Immature natural killer cell (primary cell): ENCODE results near the gene PTX4. TPM values are rescaled to one million over a fixed set of nuclear protein-coding genes. Genes with fewer than 3 reads are reported as not detected.
"Not testable (repeated sequence)": the region's sequence is repeated elsewhere in the genome, so short reads cannot be mapped to it uniquely, and the experiment has no call there.

Experiments used
- DNase-seq, 3 donors: peaks; one replicate each; pipeline ENCODE4 v3.0.0; 2022; ENCODE audit warnings: mixed read lengths in 1 of 3
- H3K27ac Mint-ChIP-seq, 6 donors: one replicate each; pipeline ENCODE4 v1.8.0; 2020; ENCODE audit warnings: mixed read lengths in 6 of 6, mild to moderate bottlenecking in 5 of 6, inconsistent platforms in 4 of 6, moderate library complexity in 3 of 6
- H3K27me3 Mint-ChIP-seq, 3 donors: one replicate each; pipeline ENCODE4 v1.8.0; 2020 to 2021; ENCODE audit warnings: low read depth in 3 of 3, mild to moderate bottlenecking in 3 of 3, mixed read lengths in 3 of 3, moderate library complexity in 3 of 3, inconsistent platforms in 1 of 3
- H3K36me3 Mint-ChIP-seq, 3 donors: one replicate each; pipeline ENCODE4 v1.8.0; 2020; ENCODE audit warnings: mixed read lengths in 3 of 3, inconsistent platforms in 2 of 3, mild to moderate bottlenecking in 2 of 3
- H3K4me1 Mint-ChIP-seq, 2 donors: one replicate each; pipeline ENCODE4 v1.8.0; 2020; ENCODE audit warnings: inconsistent platforms in 2 of 2, mild to moderate bottlenecking in 2 of 2, mixed read lengths in 2 of 2, moderate library complexity in 1 of 2
- H3K4me3 Mint-ChIP-seq, 5 donors: one replicate each; pipeline ENCODE4 v1.8.0; 2020; ENCODE audit warnings: mild to moderate bottlenecking in 5 of 5, mixed read lengths in 5 of 5, inconsistent platforms in 3 of 5, moderate library complexity in 3 of 5
- H3K9me3 Mint-ChIP-seq, 6 donors: one replicate each; pipeline ENCODE4 v1.8.0; 2020; ENCODE audit warnings: mild to moderate bottlenecking in 6 of 6, mixed read lengths in 6 of 6, inconsistent platforms in 4 of 6, moderate library complexity in 3 of 6
- polyA plus RNA-seq, 3 donors: library from polyadenylated mRNA; unstranded; fragments of 300-500 nt; fragmentation: Illumina TruSeq; gene quantifications; one replicate each; pipeline ENCODE4 v1.2.3, GENCODE V29; 2021

Gene PTX4
- polyA plus RNA-seq, 3 donors from 2014 or later, result not detected

DNA sequence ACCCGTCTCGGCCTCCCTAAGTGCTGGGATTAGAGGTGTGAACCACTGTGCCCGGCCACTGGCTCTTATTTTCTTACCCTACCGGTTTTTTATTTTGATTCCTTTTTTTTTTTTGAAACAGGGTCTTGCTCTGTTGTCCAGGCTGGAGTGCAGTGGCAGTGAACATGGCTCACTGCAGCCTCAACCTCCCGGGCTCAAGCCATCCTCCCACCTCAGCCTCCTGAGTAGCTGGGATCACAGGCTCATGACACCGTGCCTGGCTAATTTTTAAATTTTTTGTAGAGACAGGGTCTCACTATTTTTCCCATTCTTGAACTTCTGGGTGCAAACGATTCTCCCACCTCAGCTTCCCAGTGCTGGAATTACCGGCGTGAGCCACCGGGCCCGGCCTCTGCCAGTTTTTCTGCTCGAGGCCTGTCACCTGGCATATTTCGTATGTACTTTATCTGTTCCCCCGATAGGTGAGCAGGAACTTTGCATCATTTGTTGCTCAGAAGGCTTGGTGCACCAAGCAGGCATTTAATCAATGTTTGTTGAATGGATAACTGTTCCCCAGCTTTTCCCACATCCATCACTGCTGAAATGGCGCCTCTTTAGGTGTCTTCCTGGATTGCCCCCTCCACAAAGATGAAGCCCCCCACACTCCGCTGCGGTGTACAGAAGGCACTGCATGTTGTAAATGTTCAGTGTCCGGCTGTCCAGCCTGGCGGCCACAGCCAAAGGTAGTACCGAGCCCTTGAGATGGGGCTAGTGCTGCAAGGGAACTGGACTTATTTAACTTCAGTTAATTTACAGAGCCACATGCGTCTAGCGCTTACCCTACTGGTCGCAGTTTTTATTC lies 3.6 kb upstream of the PTX4 start:
- Mint-ChIP-seq H3K9me3 (no peaks in the 10 kb centered on the region), H3K36me3 (no peaks in the 10 kb centered on the region), H3K4me1 (peaks cover 8 to 11% of the 10 kb centered on the region in 2 donors), H3K27ac (peak overlapping the region; percentile 91 to 99 (median 98)), H3K4me3 (peak overlapping the region; percentile 89 to 97 (median 97)), H3K27me3 (peaks cover 2 to 5% (median 3%) of the 10 kb centered on the region in 3 donors)
- DNase-seq, result no peak

DNA sequence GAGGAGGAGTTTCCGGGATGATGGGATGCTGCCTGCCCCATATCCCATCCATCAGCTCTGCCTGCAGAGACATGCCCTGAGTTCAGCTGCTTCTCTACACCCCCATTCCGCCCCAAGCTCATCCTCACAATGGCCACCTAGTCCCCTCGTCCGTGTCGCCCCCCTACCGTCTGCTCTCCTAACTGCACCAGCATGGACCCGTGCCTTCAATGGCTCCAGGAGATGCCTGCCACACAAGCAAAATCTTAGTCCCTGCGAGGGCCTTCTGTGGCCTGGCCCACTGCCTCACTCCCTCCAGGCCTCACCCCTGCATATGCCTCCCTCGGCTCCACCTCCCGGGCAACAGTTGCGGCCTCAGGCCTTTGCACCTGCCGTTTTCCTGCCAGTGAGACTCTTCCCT lies 2.6 kb upstream of the PTX4 start:
- no peak for DNase-seq

DNA sequence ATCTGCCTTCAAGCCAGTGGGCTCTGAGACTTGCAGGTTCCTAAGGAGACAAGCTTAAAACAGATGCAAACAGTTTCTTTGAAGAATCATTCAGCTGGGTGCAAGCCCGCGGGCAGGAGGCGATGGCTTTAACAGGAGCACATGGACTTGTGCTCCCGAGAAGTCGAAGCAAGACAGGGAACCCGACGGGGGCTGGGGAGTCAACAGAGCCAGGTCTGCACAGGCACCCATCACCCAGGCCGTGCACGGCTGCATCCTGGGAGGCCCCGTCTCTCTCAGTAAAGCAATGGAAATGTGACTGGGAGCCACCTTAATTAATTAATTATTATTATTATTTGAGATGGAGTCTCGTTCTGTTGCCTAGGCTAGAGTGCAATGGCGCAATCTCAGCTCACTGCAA lies 333 bp upstream of the PTX4 start:
- no peak overlapping the region for H3K4me3 Mint-ChIP-seq
- H3K36me3 Mint-ChIP-seq, result no peaks in the 10 kb centered on the region
- peaks cover 8 to 9% of the 10 kb centered on the region in 2 donors for H3K4me1 Mint-ChIP-seq
- no peak for DNase-seq
- peaks cover 3 to 5% (median 3%) of the 10 kb centered on the region in 3 donors for H3K27me3 Mint-ChIP-seq
- no peaks in the 10 kb centered on the region for H3K9me3 Mint-ChIP-seq
- H3K27ac Mint-ChIP-seq, result no peak overlapping the region

More for the DNA sequence above, 2.6 kb upstream of the PTX4 start:
- Mint-ChIP-seq H3K4me3 (no peak overlapping the region), H3K4me1 (peaks cover 8 to 11% of the 10 kb centered on the region in 2 donors), H3K27ac (peak overlapping the region in 1 of 6 donors; percentile 40), H3K9me3 (no peaks in the 10 kb centered on the region), H3K36me3 (no peaks in the 10 kb centered on the region), H3K27me3 (peaks cover 2 to 5% (median 3%) of the 10 kb centered on the region in 3 donors)

DNA sequence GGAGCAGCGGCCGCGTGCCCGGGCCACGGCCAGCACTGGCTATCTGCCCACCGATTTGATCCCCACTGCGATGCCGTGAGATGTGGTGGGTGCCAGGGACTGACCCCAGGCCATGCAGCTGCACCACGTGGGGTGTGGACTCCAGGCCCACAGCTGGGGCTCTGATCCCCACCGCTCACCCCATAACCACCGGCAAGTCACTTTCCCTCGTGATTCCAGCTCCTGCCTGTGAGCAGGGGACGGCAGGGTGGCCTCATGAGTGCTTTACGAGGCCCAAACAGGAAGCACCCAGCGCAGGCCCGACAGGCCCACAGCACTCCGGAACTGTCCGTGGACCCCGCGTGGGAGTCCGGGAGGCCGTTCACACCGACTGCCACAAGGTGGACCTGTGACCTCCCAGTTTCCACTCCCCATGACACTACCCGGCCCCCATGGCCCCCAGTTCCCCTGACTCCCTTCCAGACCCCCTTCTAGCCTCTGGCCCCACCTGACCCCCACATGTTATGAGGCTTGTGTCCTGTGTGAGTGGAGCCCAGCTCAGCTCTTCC lies 616 bp downstream of the PTX4 start:
- Mint-ChIP-seq H3K36me3 (no peaks in the 10 kb centered on the region), H3K9me3 (no peaks in the 10 kb centered on the region), H3K27ac (no peak overlapping the region), H3K4me1 (peaks cover 8 to 9% of the 10 kb centered on the region in 2 donors), H3K4me3 (no peak overlapping the region), H3K27me3 (peaks cover 3 to 5% (median 3%) of the 10 kb centered on the region in 3 donors)
- DNase-seq, result no peak

- no peaks in the 10 kb centered on the region for H3K36me3 Mint-ChIP-seq
- H3K4me1 Mint-ChIP-seq, result peaks cover 2 to 3% of the 10 kb centered on the region in 2 donors
- H3K9me3 Mint-ChIP-seq, result no peaks in the 10 kb centered on the region
- no peak for DNase-seq
- H3K4me3 Mint-ChIP-seq, result no peak overlapping the region
- peaks cover 0 to 1% (median under 1%) of the 10 kb centered on the region in 3 donors for H3K27me3 Mint-ChIP-seq
- no peak overlapping the region for H3K27ac Mint-ChIP-seq
These were observed 1.2 kb downstream of the PTX4 start for GRCh38 chr16:1487395-1488053.

DNA sequence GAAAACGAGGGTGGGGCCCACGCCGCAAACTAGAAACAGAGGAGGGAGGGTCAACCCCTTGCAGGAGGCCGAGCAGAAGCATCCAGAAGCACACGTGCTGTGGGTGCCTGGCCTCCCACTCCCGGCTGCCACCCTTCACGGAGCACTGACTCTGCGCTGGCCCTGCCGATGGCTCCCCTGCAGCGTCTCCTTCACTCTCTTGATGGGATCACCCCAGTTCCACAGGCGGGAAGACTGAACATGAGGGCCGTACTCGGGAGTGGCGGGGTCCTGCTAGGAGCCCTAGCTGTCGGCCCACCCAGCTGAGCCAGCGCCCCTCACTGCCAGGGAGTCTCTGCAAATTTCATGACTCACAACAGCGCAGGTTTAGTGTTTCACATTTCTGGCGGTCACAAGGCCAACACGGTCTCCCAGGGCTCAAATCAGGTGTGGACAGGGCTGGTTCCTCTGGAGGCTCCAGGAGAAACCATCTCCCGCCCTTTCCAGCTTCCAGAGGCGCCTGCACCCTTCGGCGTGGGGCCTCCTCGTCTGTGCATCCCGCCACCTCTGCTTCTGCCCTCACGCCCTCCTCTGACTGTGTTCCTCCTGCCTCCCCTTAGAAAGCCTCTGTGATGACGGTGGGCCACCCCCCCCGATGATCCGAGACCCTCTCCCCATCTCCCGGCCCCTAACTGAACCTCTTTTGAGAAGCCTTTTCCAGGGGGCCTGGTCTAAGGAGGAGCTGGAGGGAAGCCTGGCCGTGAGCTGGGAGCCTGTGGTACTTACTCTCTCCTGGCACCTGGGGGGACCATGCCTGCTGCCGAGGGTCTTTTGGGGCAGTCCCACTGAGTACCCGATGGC lies 2.0 kb downstream of the PTX4 start:
- no peaks in the 10 kb centered on the region for H3K4me1 Mint-ChIP-seq
- DNase-seq, result no peak
- H3K27ac Mint-ChIP-seq, result no peak overlapping the region
- H3K9me3 Mint-ChIP-seq, result no peaks in the 10 kb centered on the region
- no peak overlapping the region for H3K4me3 Mint-ChIP-seq
- H3K36me3 Mint-ChIP-seq, result no peaks in the 10 kb centered on the region
- H3K27me3 Mint-ChIP-seq, result peaks cover 0 to 1% (median 0%) of the 10 kb centered on the region in 3 donors

DNA sequence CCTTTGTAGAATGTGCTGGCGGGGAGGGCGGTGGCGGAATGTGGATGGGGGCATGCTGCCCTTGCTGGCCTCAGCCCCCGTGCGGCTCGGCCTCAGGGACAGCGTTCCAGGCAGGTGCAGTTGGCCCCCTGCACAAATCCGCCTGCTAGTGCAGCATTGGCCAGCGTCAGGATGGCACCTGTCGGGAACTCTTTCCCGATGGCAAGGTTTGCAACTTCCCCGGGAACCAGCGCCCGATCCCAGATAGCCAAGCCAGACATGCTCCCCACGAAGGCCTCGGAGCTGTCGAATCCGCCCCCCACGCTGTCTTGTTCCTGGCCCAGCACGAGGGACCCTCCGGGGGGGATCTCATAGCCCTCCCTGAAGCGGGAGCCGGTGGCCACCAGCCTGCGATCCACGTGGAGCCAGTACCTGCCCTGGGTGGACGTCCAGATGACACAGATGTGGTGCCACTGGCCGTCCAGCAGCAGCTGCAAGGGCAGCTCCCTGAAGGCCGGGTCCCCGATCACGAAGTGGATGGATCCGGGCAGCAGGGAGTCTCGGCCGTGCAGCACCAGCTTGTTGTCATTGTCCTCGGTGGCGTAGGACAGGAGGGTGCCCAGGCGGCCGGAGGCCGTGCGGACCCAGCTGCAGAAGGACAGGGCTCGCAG lies 2.8 kb downstream of the PTX4 start:
- no peak overlapping the region for H3K4me3 Mint-ChIP-seq
- H3K27me3 Mint-ChIP-seq, result peaks cover 0 to 1% (median 0%) of the 10 kb centered on the region in 3 donors
- H3K27ac Mint-ChIP-seq, result no peak overlapping the region
- DNase-seq, result no peak
- H3K9me3 Mint-ChIP-seq, result no peaks in the 10 kb centered on the region
- no peaks in the 10 kb centered on the region for H3K4me1 Mint-ChIP-seq
- H3K36me3 Mint-ChIP-seq, result no peaks in the 10 kb centered on the region

GRCh38 chr16:1481906-1482835 lies 6.6 kb downstream of the PTX4 start:
- no peak for DNase-seq
- Mint-ChIP-seq H3K27ac (no peak overlapping the region), H3K9me3 (no peaks in the 10 kb centered on the region), H3K36me3 (no peaks in the 10 kb centered on the region), H3K4me1 (no peaks in the 10 kb centered on the region), H3K27me3 (peaks cover 0 to 4% (median 4%) of the 10 kb centered on the region in 3 donors), H3K4me3 (no peak overlapping the region)

DNA sequence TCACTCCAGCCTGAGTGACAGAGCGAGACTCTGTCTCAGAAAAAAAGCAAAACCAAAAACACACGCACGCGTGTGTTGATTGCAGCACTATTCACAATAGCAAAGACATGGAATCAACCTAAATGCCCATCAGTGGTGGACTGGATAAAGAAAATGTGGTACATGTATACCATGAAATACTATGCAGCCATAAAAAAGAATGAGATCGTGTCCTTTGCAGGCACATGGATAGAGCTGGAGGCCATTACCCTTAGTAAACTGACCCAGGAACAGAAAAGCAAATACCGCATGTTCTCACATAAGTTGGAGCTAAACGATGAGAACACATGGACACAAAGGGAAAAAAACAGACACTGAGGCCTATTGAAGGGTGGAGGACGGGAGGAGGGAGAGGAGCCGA lies 9.8 kb downstream of the PTX4 start:
- not testable (repeated sequence) for H3K9me3 Mint-ChIP-seq, H3K36me3 Mint-ChIP-seq, H3K27me3 Mint-ChIP-seq, DNase-seq, H3K4me3 Mint-ChIP-seq, H3K27ac Mint-ChIP-seq
- peaks cover 11% of the 10 kb centered on the region in 2 donors for H3K4me1 Mint-ChIP-seq

DNA sequence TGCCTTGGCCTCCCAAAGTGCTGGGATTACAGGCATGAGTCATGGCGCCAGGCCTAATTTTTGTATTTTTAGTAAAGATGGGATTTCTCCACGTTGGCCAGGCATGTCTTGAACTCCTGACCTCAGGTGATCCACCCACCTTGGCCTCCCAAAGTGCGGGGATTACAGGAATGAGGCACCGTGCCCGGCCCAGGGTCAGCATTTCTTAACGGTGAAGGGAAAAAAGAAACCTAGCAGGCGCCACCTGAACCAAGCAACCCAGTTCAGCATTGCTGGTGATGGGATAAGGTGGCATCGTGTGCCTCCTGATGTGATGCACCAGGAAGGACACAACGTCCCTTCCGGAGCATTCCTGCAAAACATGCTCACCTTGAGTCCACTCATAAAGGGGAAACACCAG lies 11.7 kb downstream of the PTX4 start:
- H3K9me3 Mint-ChIP-seq, result no peaks in the 10 kb centered on the region
- H3K4me3 Mint-ChIP-seq, result peak overlapping the region in 1 of 5 donors; percentile 15
- peaks cover 21 to 26% of the 10 kb centered on the region in 2 donors for H3K4me1 Mint-ChIP-seq
- peaks cover 2 to 12% (median 8%) of the 10 kb centered on the region in 3 donors for H3K27me3 Mint-ChIP-seq
- DNase-seq, result no peak
- no peaks in the 10 kb centered on the region for H3K36me3 Mint-ChIP-seq
- no peak overlapping the region for H3K27ac Mint-ChIP-seq

DNA sequence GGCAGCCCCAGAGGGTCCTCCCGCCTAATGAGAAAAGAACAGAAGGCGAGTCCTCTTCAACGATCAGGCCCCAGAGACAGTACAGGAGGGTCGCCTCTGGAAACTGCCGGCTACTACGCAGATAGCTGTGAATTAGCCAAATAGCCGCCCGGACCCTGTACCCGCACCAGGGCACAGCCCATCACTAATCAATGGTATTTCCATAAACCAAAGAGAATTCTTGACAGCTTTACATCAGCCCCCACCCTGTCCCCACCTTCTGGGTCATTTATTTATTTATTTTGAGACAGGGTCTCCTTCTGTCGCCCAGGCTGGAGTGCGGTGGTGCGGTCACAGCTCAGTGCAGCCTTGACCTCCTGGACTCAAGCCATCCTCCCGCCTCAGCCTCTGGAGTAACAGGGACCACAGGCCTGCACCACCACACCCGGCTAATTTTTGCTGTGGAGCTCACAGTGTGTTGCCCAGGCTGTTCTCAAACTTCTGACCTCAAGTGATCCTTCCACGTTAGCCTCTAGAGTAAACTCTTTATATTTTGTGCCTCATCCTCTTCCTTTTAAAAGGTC lies 13.1 kb downstream of the PTX4 start:
- Mint-ChIP-seq H3K27ac (peak overlapping the region; percentile 67 to 93 (median 87)), H3K4me1 (peaks cover 33 to 40% of the 10 kb centered on the region in 2 donors), H3K27me3 (peaks cover 2 to 15% (median 5%) of the 10 kb centered on the region in 3 donors), H3K36me3 (no peaks in the 10 kb centered on the region), H3K9me3 (no peaks in the 10 kb centered on the region), H3K4me3 (peak overlapping the region; percentile 77 to 87 (median 82))
- DNase-seq, result no peak
